8988T (cell line): Measurements from ENCODE around the gene CTNND2.

ENCODE experiments used
- DNase-seq: peaks from one replicate; pipeline ENCODE4 v3.0.0; 2011

CTNND2 gene

GRCh38 chr5:11760934-11761603, 143.2 kb downstream of the CTNND2 start:
- DNase-seq = no peak

- no peak for DNase-seq
Measured at GRCh38 chr5:11758321-11758720, 145.9 kb downstream of the CTNND2 start.

GRCh38 chr5:11757661-11758060, 146.6 kb downstream of the CTNND2 start:
- no peak for DNase-seq

- no peak for DNase-seq
Measured at GRCh38 chr5:11737010-11737409, 167.2 kb downstream of the CTNND2 start.

GRCh38 chr5:11734369-11734768, 169.9 kb downstream of the CTNND2 start:
- no peak for DNase-seq

GRCh38 chr5:11733840-11734192, 170.4 kb downstream of the CTNND2 start:
- DNase-seq = no peak

GRCh38 chr5:11733185-11733839, 170.9 kb downstream of the CTNND2 start:
- DNase-seq = no peak

- no peak for DNase-seq
Measured at GRCh38 chr5:11724940-11725339, 179.3 kb downstream of the CTNND2 start.

GRCh38 chr5:11719888-11720481, 184.3 kb downstream of the CTNND2 start:
- no peak for DNase-seq

- DNase-seq = no peak
Measured at GRCh38 chr5:11715461-11716196, 188.6 kb downstream of the CTNND2 start.

GRCh38 chr5:11711932-11712331, 192.3 kb downstream of the CTNND2 start:
- DNase-seq = no peak

- DNase-seq = no peak
Measured at GRCh38 chr5:11709021-11709420, 195.2 kb downstream of the CTNND2 start.

GRCh38 chr5:11704916-11705315, 199.3 kb downstream of the CTNND2 start:
- DNase-seq = no peak

GRCh38 chr5:11700391-11700790, 203.9 kb downstream of the CTNND2 start:
- DNase-seq = no peak

- DNase-seq = no peak
Measured at GRCh38 chr5:11692636-11693035, 211.6 kb downstream of the CTNND2 start.

GRCh38 chr5:11687498-11687897, 216.7 kb downstream of the CTNND2 start:
- no peak for DNase-seq

GRCh38 chr5:11684607-11685006, 219.6 kb downstream of the CTNND2 start:
- DNase-seq = no peak

GRCh38 chr5:11683666-11684065, 220.6 kb downstream of the CTNND2 start:
- no peak for DNase-seq

GRCh38 chr5:11681796-11682195, 222.4 kb downstream of the CTNND2 start:
- DNase-seq = no peak

GRCh38 chr5:11679676-11680075, 224.6 kb downstream of the CTNND2 start:
- no peak for DNase-seq

- DNase-seq = no peak
Measured at GRCh38 chr5:11675184-11675583, 229.1 kb downstream of the CTNND2 start.

- no peak for DNase-seq
Measured at GRCh38 chr5:11672385-11673085, 231.7 kb downstream of the CTNND2 start.

GRCh38 chr5:11658376-11658775, 245.9 kb downstream of the CTNND2 start:
- no peak for DNase-seq
